H9 (cell line): ENCODE data around the gene LRMDA. TPM values are rescaled to one million over a fixed set of nuclear protein-coding genes. Genes with fewer than 3 reads are reported as not detected.

Source experiments
- DNase-seq: peaks from one replicate; pipeline ENCODE4 v3.0.0-alpha.2; 2017
- H2AFZ ChIP-seq: one replicate; pipeline ENCODE4 v1.6.1; 2013; ENCODE audit warnings: mild to moderate bottlenecking, low read length, control low read depth, moderate library complexity
- H2AK5ac ChIP-seq: 2 replicates; pipeline ENCODE4 v1.6.1; 2013; ENCODE audit warnings: low read length, control low read depth, mixed read lengths; ENCODE audit not compliant: insufficient read length
- H2BK120ac ChIP-seq: one replicate; pipeline ENCODE4 v1.6.1; 2013; ENCODE audit warnings: low read depth, mild to moderate bottlenecking, low read length, control low read depth, inconsistent platforms; ENCODE audit not compliant: poor library complexity, severe bottlenecking
- H2BK12ac ChIP-seq: 2 replicates; pipeline ENCODE4 v1.6.1; 2013; ENCODE audit warnings: low read length, control low read depth, mixed read lengths, low read depth; ENCODE audit not compliant: insufficient read length
- H2BK15ac ChIP-seq: 2 replicates; pipeline ENCODE4 v1.6.1; 2013; ENCODE audit warnings: low read depth, low read length, control low read depth
- H2BK20ac ChIP-seq: one replicate; pipeline ENCODE4 v1.6.1; 2013; ENCODE audit warnings: low read depth, mild to moderate bottlenecking, low read length, control low read depth, inconsistent platforms; ENCODE audit not compliant: poor library complexity, severe bottlenecking
- H2BK5ac ChIP-seq: 2 replicates; pipeline ENCODE4 v1.6.1; 2013; ENCODE audit warnings: low read length, control low read depth, mixed read lengths; ENCODE audit not compliant: insufficient read length
- H3K14ac ChIP-seq: 2 replicates; pipeline ENCODE4 v1.6.1; 2013; ENCODE audit warnings: low read length, control low read depth; ENCODE audit not compliant: insufficient read depth
- H3K18ac ChIP-seq: 2 replicates; pipeline ENCODE4 v1.6.1; 2013; ENCODE audit warnings: low read depth, mild to moderate bottlenecking, mixed read lengths, low read length, control low read depth; ENCODE audit not compliant: insufficient read length
- H3K23ac ChIP-seq: 2 replicates; pipeline ENCODE4 v1.6.1; 2013; ENCODE audit warnings: low read length, control low read depth, mixed read lengths, low read depth; ENCODE audit not compliant: insufficient read length
- H3K23me2 ChIP-seq: 2 replicates; pipeline ENCODE4 v1.6.1; 2013; ENCODE audit warnings: low read depth, mild to moderate bottlenecking, mixed read lengths, low read length, control low read depth; ENCODE audit not compliant: insufficient read length, poor library complexity, severe bottlenecking
- H3K27ac ChIP-seq: 2 replicates; pipeline ENCODE4 v1.5.1; 2013; ENCODE audit warnings: low read length, control low read depth, mixed read lengths, low read depth; ENCODE audit not compliant: insufficient read length
- H3K27me3 ChIP-seq: 2 replicates; pipeline ENCODE4 v1.6.1; 2013; ENCODE audit warnings: low read length, control low read depth, inconsistent platforms; ENCODE audit not compliant: insufficient read depth
- H3K4ac ChIP-seq: 2 replicates; pipeline ENCODE4 v1.6.1; 2013; ENCODE audit warnings: low read depth, mild to moderate bottlenecking, control low read depth, inconsistent platforms, low read length, moderate library complexity
- H3K4me1 ChIP-seq: 2 replicates; pipeline ENCODE4 v1.6.1; 2013; ENCODE audit warnings: low read length, control low read depth, inconsistent platforms; ENCODE audit not compliant: insufficient read depth
- H3K4me2 ChIP-seq: 2 replicates; pipeline ENCODE4 v1.6.1; 2013; ENCODE audit warnings: low read length, control low read depth, mixed read lengths; ENCODE audit not compliant: insufficient read length, insufficient read depth
- H3K56ac ChIP-seq: 2 replicates; pipeline ENCODE4 v1.6.1; 2013; ENCODE audit warnings: low read depth, mild to moderate bottlenecking, mixed read lengths, low read length, control low read depth; ENCODE audit not compliant: insufficient read length
- H3K79me1 ChIP-seq: 2 replicates; pipeline ENCODE4 v1.6.1; 2013; ENCODE audit warnings: low read depth, mild to moderate bottlenecking, moderate library complexity, low read length, control low read depth, inconsistent platforms; ENCODE audit not compliant: insufficient read depth, poor library complexity, severe bottlenecking
- H3K79me2 ChIP-seq: 2 replicates; pipeline ENCODE4 v1.6.1; 2013; ENCODE audit warnings: low read length, control low read depth, inconsistent platforms; ENCODE audit not compliant: insufficient read depth
- H3K9ac ChIP-seq: 2 replicates; pipeline ENCODE4 v1.6.1; 2013; ENCODE audit warnings: low read length, control low read depth, mixed read lengths; ENCODE audit not compliant: insufficient read length; ENCODE audit errors: extremely low read depth
- H3K9me3 ChIP-seq: one replicate; pipeline ENCODE4 v1.6.1; 2013; ENCODE audit warnings: low read depth, low read length, inconsistent platforms; ENCODE audit not compliant: control insufficient read depth
- H3T11ph ChIP-seq: one replicate; pipeline ENCODE4 v1.6.1; 2013; ENCODE audit warnings: mild to moderate bottlenecking, low read length, control low read depth, inconsistent platforms
- H4K20me1 ChIP-seq: one replicate; pipeline ENCODE4 v1.6.1; 2013; ENCODE audit not compliant: control insufficient read depth, insufficient read length, insufficient read depth
- H4K5ac ChIP-seq: 2 replicates; pipeline ENCODE4 v1.6.1; 2013; ENCODE audit warnings: low read depth, mild to moderate bottlenecking, mixed read lengths, low read length, control low read depth; ENCODE audit not compliant: insufficient read length
- H4K8ac ChIP-seq: replicated peaks from 2 replicates; pipeline ENCODE4 v1.6.1; 2013; ENCODE audit warnings: low read length, control low read depth, mixed read lengths, low read depth; ENCODE audit not compliant: insufficient read length
- H4K91ac ChIP-seq: 2 replicates; pipeline ENCODE4 v1.6.1; 2013; ENCODE audit warnings: low read depth, mild to moderate bottlenecking, moderate library complexity, mixed read lengths, low read length, control low read depth; ENCODE audit not compliant: insufficient read length
- H3K27ac Mint-ChIP-seq, 3 experiments: 2 replicates in 2 of 3; 3 replicates in 1 of 3; pipeline ENCODE4 v1.8.0; 2020 to 2021; ENCODE audit warnings: mixed read lengths in 3 of 3, mild to moderate bottlenecking in 1 of 3, moderate library complexity in 1 of 3
- H3K27me3 Mint-ChIP-seq: 2 replicates; pipeline ENCODE4 v1.8.0; 2021; ENCODE audit warnings: low read depth, mild to moderate bottlenecking, moderate library complexity, mixed read lengths
- H3K36me3 Mint-ChIP-seq, 3 experiments: 2 replicates in 2 of 3; 3 replicates in 1 of 3; pipeline ENCODE4 v1.8.0; 2020 to 2021; ENCODE audit warnings: low read depth in 3 of 3, mixed read lengths in 3 of 3; ENCODE audit not compliant: insufficient read depth in 1 of 3
- H3K4me1 Mint-ChIP-seq, 2 experiments: 2 replicates each; pipeline ENCODE4 v1.8.0; 2020; ENCODE audit warnings: mixed read lengths in 2 of 2
- H3K4me3 Mint-ChIP-seq, 2 experiments: 2 replicates in 1 of 2; 3 replicates in 1 of 2; pipeline ENCODE4 v1.8.0; 2020 to 2021; ENCODE audit warnings: mild to moderate bottlenecking in 2 of 2, mixed read lengths in 2 of 2, moderate library complexity in 1 of 2
- H3K9me3 Mint-ChIP-seq, 2 experiments: 2 replicates in 1 of 2; 3 replicates in 1 of 2; pipeline ENCODE4 v1.8.0; 2020; ENCODE audit warnings: mild to moderate bottlenecking in 2 of 2, mixed read lengths in 2 of 2, moderate library complexity in 1 of 2
- WGBS: extraction: QIAGEN DNeasy Blood & Tissue Kit; methylation state at CpG from one replicate; pipeline ENCODE4 v1.1.7; 2013; ENCODE audit warnings: missing lambda C conversion rate, low lambda C conversion rate, mixed read lengths; ENCODE audit not compliant: insufficient read length; ENCODE audit errors: extremely low coverage; 5-methylcytosine and 5-hydroxymethylcytosine counted together
- total RNA-seq: library from RNA; stranded (reverse); gene quantifications from 2 replicates; pipeline ENCODE4 v1.2.1, GENCODE V29; 2021
- TF ChIP-seq, protein P1 (sequence below): fragments of 200-600 bp; sonication (generic); conservative IDR thresholded peaks from 3 replicates; pipeline ENCODE4 v1.8.0; 2021; ENCODE audit warnings: antibody characterized with exemption, mild to moderate bottlenecking

LRMDA gene
- total RNA-seq, 1 experiment from 2014 or later, result 1.8 TPM

DNA sequence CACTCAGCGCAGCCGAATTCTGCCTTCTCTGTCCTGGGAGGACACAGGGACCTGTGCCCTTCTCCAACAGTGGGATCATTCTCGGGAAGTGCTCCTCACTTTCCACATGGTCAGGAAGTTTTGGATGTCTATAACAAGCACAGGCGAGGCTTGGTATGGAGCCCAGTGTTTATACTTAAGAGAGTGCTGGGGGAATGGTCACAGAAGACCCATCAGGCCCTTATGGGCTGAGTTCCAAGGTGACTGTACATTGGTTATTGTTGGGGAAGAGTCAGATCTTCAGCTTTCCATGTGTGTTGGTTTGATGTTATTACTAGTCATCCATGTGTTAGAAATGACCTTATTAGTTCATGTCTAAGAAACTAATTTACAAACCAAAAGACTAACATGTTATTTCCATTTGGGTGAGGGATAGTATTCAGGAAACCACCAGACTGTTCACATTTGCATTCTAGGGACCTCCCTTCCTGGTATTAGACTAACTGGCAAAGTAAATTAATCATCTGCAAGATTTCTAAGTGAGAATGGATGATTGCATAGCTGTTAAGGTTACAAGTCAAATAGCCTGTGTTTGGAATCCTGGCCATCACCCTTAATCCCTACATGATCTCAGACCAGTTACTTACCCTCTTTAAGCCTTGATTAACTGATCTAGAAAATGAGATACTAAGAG, 834.2 kb downstream of the LRMDA start:
- Histone ChIP-seq H4K20me1 (no peaks in the 10 kb centered on the region), H3K23ac (no peak overlapping the region), H2AK5ac (no peak overlapping the region), H3T11ph (no peak overlapping the region), H3K79me1 (no peaks in the 10 kb centered on the region), H3K18ac (no peak overlapping the region), H3K14ac (no peak overlapping the region), H4K8ac (no peak overlapping the region), H2BK20ac (no peak overlapping the region), H2BK120ac (no peak overlapping the region), H3K4ac (no peak overlapping the region), H3K56ac (no peak overlapping the region), H3K27ac (no peak overlapping the region), H3K4me1 (peaks cover 6% of the 10 kb centered on the region), H2BK15ac (no peak overlapping the region), H2BK12ac (no peak overlapping the region), H3K79me2 (no peaks in the 10 kb centered on the region), H3K4me2 (no peak overlapping the region), H2BK5ac (no peak overlapping the region), H3K27me3 (no peaks in the 10 kb centered on the region), H4K91ac (no peak overlapping the region), H3K9me3 (no peaks in the 10 kb centered on the region), H3K9ac (no peak overlapping the region), H3K23me2 (no peaks in the 10 kb centered on the region), H2AFZ (no peak overlapping the region), H4K5ac (no peak overlapping the region)
- Mint-ChIP-seq H3K4me1 (peaks cover 23% of the 10 kb centered on the region in 2 experiments), H3K27me3 (no peaks in the 10 kb centered on the region), H3K4me3 (no peak overlapping the region), H3K27ac (no peak overlapping the region), H3K36me3 (peaks cover 1 to 4% (median 2%) of the 10 kb centered on the region in 3 experiments; a peak in 4 of 7 replicates), H3K9me3 (peaks cover 5 to 6% of the 10 kb centered on the region in 2 experiments; a peak in 3 of 5 replicates)
- TF ChIP-seq, protein P1, sequence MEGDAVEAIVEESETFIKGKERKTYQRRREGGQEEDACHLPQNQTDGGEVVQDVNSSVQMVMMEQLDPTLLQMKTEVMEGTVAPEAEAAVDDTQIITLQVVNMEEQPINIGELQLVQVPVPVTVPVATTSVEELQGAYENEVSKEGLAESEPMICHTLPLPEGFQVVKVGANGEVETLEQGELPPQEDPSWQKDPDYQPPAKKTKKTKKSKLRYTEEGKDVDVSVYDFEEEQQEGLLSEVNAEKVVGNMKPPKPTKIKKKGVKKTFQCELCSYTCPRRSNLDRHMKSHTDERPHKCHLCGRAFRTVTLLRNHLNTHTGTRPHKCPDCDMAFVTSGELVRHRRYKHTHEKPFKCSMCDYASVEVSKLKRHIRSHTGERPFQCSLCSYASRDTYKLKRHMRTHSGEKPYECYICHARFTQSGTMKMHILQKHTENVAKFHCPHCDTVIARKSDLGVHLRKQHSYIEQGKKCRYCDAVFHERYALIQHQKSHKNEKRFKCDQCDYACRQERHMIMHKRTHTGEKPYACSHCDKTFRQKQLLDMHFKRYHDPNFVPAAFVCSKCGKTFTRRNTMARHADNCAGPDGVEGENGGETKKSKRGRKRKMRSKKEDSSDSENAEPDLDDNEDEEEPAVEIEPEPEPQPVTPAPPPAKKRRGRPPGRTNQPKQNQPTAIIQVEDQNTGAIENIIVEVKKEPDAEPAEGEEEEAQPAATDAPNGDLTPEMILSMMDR, result no peak
- no CpG with 5 or more reads among the region's 4 CpGs for WGBS
- DNase-seq, result no peak
